Measurements from ENCODE around the gene PPFIBP2.

PPFIBP2 gene

DNA sequence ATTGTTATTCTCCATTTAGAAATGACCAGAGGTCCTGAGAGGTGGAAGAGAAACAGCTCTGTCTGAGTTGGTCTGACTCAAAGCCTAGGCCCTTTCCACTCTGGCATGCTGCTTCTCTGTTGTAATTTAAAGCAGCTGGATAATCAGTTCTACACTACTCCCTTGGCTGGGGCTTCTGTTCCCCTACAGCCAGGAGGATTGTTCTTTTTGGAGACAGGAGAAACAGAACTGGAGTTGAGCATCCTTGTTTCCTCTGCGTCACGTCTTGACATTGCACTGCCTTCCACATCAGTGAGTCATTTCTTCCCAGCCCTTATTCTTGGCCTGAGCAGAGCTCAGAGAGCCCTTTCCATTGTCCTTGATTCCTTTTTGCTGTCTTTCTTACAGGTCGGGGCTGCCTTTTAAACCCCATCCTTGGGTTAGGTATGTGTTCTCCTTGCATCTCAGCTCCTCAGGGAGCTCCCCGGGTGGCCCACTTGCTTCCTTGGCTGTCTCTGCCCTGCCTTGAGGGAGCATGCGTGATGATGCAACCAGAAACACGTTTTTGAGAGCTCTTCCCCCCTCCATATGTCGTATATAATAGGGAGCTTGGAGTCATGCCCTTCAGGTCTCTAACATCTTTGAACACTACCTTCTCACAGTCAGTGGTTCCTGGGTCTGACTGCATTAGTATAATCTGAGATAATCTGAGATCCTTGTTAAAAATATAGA is 123.8 kb downstream of the PPFIBP2 start:
- DNase-seq: no peak
- Mint-ChIP-seq H3K27ac (no peak overlapping the region), H3K36me3 (ENCODE audit: low read depth) (peaks cover 12% of the 10 kb centered on the region), H3K4me3 (no peak overlapping the region), H3K4me1 (ENCODE audit: low read depth) (no peaks in the 10 kb centered on the region), H3K27me3 (no peaks in the 10 kb centered on the region), H3K9me3 (no peaks in the 10 kb centered on the region)

- DNase-seq: no peak
- Mint-ChIP-seq H3K36me3 (ENCODE audit: low read depth) (peaks cover 12% of the 10 kb centered on the region), H3K27me3 (no peaks in the 10 kb centered on the region), H3K27ac (no peak overlapping the region), H3K4me3 (no peak overlapping the region), H3K4me1 (ENCODE audit: low read depth) (no peaks in the 10 kb centered on the region), H3K9me3 (no peaks in the 10 kb centered on the region)
Measured at GRCh38 chr11:7638710-7639642, 125.2 kb downstream of the PPFIBP2 start.

GRCh38 chr11:7639643-7640025 is 125.8 kb downstream of the PPFIBP2 start:
- Mint-ChIP-seq H3K27ac (no peak overlapping the region), H3K27me3 (no peaks in the 10 kb centered on the region), H3K4me1 (ENCODE audit: low read depth) (no peaks in the 10 kb centered on the region), H3K36me3 (ENCODE audit: low read depth) (peaks cover 10% of the 10 kb centered on the region), H3K9me3 (no peaks in the 10 kb centered on the region), H3K4me3 (no peak overlapping the region)
- no peak for DNase-seq

DNA sequence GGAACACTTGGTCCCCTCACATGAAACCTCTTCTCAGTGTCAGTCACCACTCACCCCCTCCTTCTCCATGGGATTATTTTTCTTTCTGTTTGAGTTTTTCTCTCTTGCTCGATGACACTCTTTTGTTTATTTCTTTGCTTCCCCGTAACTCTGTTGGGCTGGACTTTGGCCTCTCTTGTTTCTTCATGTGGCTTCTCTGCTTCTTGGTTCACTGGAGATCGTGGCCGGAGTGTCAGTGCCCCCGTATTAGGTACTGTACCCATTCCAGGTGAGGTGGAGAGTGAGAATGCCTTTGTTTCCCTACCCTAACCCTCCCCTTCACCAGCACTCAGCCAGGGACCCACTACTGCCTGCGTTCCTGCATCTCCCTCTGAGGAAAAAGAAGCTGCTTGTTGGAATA is 127.0 kb downstream of the PPFIBP2 start:
- Mint-ChIP-seq H3K4me3 (no peak overlapping the region), H3K36me3 (ENCODE audit: low read depth) (peaks cover 10% of the 10 kb centered on the region), H3K9me3 (no peaks in the 10 kb centered on the region), H3K4me1 (ENCODE audit: low read depth) (no peaks in the 10 kb centered on the region), H3K27me3 (no peaks in the 10 kb centered on the region), H3K27ac (no peak overlapping the region)
- no peak for DNase-seq

DNA sequence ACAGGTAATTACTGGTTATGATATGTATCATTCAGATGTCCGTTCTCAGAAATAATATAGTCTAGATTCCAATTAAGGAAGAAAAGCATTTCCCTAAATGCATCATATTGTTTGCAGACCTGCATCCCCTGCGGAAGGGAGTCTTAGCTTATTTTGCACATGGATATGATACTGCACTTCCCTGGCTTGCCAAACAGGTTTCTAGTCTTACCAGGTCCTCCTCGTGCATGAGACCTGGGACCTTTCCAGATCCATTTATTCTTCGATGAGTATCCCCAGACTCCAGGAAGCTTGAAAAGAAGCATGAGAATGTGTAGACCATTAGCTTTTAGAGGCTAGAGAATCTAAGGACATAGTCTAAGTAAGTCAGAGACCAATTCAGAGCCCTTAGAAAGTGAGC is 128.9 kb downstream of the PPFIBP2 start:
- Mint-ChIP-seq H3K27ac (no peak overlapping the region), H3K9me3 (no peaks in the 10 kb centered on the region), H3K36me3 (ENCODE audit: low read depth) (peaks cover 10% of the 10 kb centered on the region), H3K4me3 (no peak overlapping the region), H3K27me3 (no peaks in the 10 kb centered on the region), H3K4me1 (ENCODE audit: low read depth) (no peaks in the 10 kb centered on the region)
- DNase-seq: no peak

DNA sequence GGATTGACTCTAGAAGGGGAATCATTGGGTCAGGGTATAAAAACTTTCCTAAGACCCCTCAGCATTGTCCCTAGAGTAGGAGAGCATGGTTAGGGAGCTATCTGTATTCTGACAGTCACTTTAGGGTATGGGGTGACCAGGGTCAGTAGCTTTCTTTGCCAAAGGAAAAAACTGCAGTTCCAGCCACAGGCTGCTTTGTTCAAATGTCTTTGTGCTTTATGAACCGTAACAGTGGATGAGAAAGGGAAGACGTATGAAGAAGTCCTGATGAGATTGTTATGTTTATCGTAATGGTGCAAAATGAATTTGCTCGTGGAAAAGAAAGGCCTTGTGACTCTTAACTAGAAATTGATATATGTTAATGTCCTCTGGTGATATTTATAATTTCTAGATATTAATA is 129.5 kb downstream of the PPFIBP2 start:
- H3K4me3 Mint-ChIP-seq: no peak overlapping the region
- no peak overlapping the region for H3K27ac Mint-ChIP-seq
- H3K4me1 Mint-ChIP-seq (ENCODE audit: low read depth): no peaks in the 10 kb centered on the region
- no peaks in the 10 kb centered on the region for H3K9me3 Mint-ChIP-seq
- no peak for DNase-seq
- H3K36me3 Mint-ChIP-seq (ENCODE audit: low read depth): peaks cover 10% of the 10 kb centered on the region
- no peaks in the 10 kb centered on the region for H3K27me3 Mint-ChIP-seq

GRCh38 chr11:7645206-7645605 is 131.4 kb downstream of the PPFIBP2 start:
- no peaks in the 10 kb centered on the region for H3K27me3 Mint-ChIP-seq
- no peaks in the 10 kb centered on the region for H3K9me3 Mint-ChIP-seq
- no peak for DNase-seq
- peaks cover 10% of the 10 kb centered on the region for H3K36me3 Mint-ChIP-seq (ENCODE audit: low read depth)
- H3K4me1 Mint-ChIP-seq (ENCODE audit: low read depth): no peaks in the 10 kb centered on the region
- no peak overlapping the region for H3K4me3 Mint-ChIP-seq
- no peak overlapping the region for H3K27ac Mint-ChIP-seq

DNA sequence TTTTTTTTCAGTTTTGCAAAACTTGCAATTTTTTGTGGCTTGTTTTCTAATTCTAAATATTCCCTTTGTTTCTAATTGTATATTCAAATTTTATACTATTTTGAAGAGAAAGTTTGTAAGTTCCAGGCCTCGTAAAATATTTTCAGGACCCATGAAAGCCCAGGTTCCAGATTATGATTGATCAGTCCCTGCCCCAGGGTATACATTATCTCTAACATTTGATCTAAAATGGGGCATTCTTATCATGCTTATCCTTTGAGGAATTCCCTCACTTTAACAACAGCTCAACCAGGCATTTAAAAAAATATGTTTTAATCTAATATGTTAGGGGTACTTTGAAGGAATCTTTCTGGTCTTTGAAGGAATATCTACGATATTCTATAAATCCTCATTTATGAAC is 133.1 kb downstream of the PPFIBP2 start:
- no peak overlapping the region for H3K4me3 Mint-ChIP-seq
- no peaks in the 10 kb centered on the region for H3K27me3 Mint-ChIP-seq
- H3K4me1 Mint-ChIP-seq (ENCODE audit: low read depth): no peaks in the 10 kb centered on the region
- H3K27ac Mint-ChIP-seq: no peak overlapping the region
- H3K9me3 Mint-ChIP-seq: no peaks in the 10 kb centered on the region
- DNase-seq: no peak
- peaks cover 13% of the 10 kb centered on the region for H3K36me3 Mint-ChIP-seq (ENCODE audit: low read depth)

DNA sequence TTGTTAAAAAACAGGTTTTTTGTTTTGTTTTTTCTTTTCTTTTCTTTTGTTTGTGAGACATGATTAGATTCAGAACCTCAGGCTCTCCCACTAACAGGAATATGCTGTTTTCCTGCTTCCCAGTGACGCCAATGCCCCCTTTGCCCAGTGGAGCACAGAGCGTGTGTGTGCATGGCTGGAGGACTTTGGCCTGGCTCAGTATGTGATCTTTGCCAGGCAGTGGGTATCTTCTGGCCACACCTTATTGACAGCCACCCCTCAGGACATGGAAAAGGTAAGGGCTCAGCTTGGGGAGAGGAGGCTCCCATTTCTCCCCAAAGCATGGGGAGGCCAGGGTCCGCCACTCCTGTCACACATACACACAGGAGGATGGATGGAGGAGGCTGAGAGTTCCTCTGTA is 134.5 kb downstream of the PPFIBP2 start:
- peaks cover 19% of the 10 kb centered on the region for H3K36me3 Mint-ChIP-seq (ENCODE audit: low read depth)
- no peaks in the 10 kb centered on the region for H3K27me3 Mint-ChIP-seq
- no peaks in the 10 kb centered on the region for H3K4me1 Mint-ChIP-seq (ENCODE audit: low read depth)
- H3K9me3 Mint-ChIP-seq: no peaks in the 10 kb centered on the region
- no peak overlapping the region for H3K4me3 Mint-ChIP-seq
- DNase-seq: no peak
- no peak overlapping the region for H3K27ac Mint-ChIP-seq

DNA sequence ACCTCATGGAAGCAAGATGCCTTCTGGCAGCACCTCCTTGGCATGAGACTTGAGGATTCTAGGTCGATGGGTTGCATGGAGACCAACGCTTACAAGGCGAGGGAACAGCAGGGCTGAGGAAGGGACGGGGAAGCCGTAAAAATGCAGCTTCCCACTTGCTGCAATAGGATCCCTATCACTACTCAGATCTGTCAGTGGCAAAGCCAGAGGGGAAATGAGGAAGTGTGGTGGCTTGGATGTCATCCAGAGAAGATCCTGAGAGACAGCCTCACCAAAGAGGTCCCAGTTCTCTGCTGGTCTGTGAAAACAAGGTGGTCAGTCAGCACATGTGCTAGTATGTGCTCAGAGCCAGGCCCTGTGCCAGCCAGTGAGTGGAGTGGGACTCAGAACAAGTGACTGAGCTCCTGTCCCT is 137.3 kb downstream of the PPFIBP2 start:
- DNase-seq: no peak
- H3K27ac Mint-ChIP-seq: no peak overlapping the region

GRCh38 chr11:7651700-7652099 is 137.9 kb downstream of the PPFIBP2 start:
- Mint-ChIP-seq H3K4me3 (no peak overlapping the region), H3K4me1 (ENCODE audit: low read depth) (no peaks in the 10 kb centered on the region), H3K9me3 (no peaks in the 10 kb centered on the region), H3K27ac (no peak overlapping the region), H3K36me3 (ENCODE audit: low read depth) (peaks cover 23% of the 10 kb centered on the region), H3K27me3 (no peaks in the 10 kb centered on the region)
- DNase-seq: no peak

More for the DNA sequence above, 137.3 kb downstream of the PPFIBP2 start:
- Mint-ChIP-seq H3K4me3 (no peak overlapping the region), H3K27me3 (no peaks in the 10 kb centered on the region), H3K4me1 (ENCODE audit: low read depth) (no peaks in the 10 kb centered on the region), H3K36me3 (ENCODE audit: low read depth) (peaks cover 23% of the 10 kb centered on the region), H3K9me3 (no peaks in the 10 kb centered on the region)

DNA sequence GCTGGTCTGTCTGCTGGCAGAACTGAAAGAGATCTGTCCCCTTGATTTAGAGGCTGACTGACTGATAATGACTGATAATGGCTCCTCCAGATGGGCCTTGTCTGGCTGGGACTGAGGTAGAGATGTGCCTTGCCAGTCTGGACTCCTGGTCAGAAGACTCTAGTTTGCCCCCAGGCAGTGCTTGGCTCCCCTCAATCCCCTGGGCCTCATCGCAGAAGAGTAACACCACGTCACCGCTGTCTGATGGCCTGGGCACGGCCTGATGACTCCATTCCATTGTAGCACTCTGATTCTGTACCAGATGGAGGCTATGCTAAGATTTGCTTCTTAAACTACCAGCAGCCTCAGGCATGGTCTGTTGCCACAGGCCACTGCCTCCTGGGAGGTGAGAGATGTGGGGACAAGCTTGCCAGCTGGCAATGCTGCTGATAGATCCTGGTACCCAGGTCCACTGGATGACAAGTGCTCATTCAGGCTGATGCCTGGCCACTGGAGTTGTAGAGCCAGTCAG is 140.5 kb downstream of the PPFIBP2 start:
- Mint-ChIP-seq H3K36me3 (ENCODE audit: low read depth) (peaks cover 23% of the 10 kb centered on the region), H3K9me3 (no peaks in the 10 kb centered on the region)
- no peak for DNase-seq

GRCh38 chr11:7655253-7656217 is 141.7 kb downstream of the PPFIBP2 start:
- H3K27me3 Mint-ChIP-seq: no peaks in the 10 kb centered on the region
- no peaks in the 10 kb centered on the region for H3K4me1 Mint-ChIP-seq (ENCODE audit: low read depth)
- H3K36me3 Mint-ChIP-seq (ENCODE audit: low read depth): peaks cover 23% of the 10 kb centered on the region
- DNase-seq: no peak
- H3K4me3 Mint-ChIP-seq: no peak overlapping the region
- H3K27ac Mint-ChIP-seq: no peak overlapping the region
- no peaks in the 10 kb centered on the region for H3K9me3 Mint-ChIP-seq

More for the DNA sequence above, 140.5 kb downstream of the PPFIBP2 start:
- H3K4me3 Mint-ChIP-seq: no peak overlapping the region
- no peaks in the 10 kb centered on the region for H3K4me1 Mint-ChIP-seq (ENCODE audit: low read depth)
- H3K27ac Mint-ChIP-seq: no peak overlapping the region
- H3K27me3 Mint-ChIP-seq: no peaks in the 10 kb centered on the region

DNA sequence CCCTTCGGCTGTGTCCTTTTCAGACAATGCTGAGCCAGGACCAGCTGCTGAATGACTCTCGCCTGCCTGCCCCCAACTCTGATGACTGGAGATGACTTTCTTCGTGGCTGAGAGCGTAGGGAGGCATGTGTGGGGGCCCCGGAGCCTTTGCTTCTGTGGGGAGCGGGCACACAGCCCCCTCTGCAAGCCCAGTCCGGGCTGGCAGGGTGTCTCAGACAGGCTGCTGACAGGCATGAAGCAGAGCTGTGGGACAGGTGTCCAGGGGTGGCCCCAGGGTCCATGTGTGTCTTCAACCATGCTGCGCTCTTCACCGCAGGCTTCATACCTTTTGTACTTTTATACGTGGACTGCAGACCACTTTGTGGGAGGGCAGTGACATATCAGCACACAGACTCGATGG is 142.9 kb downstream of the PPFIBP2 start:
- Mint-ChIP-seq H3K36me3 (ENCODE audit: low read depth) (peaks cover 15% of the 10 kb centered on the region), H3K27me3 (no peaks in the 10 kb centered on the region), H3K9me3 (no peaks in the 10 kb centered on the region), H3K27ac (no peak overlapping the region), H3K4me3 (no peak overlapping the region), H3K4me1 (ENCODE audit: low read depth) (no peaks in the 10 kb centered on the region)
- no peak for DNase-seq

All from activated T-cell treated with anti-CD3 and anti-CD28 coated beads, Interleukin-2, amount 50 U/mL, for 24 hours (primary cell).